Duodenal mucosa (tissue), 2 donors: ENCODE measurements around the gene DTD1.
A peak's percentile ranks its signal among the peaks of the same experiment; 100 is the strongest.

Experiments
- H3K27ac ChIP-seq: one replicate; pipeline ENCODE4 v1.7.0; 2013; ENCODE audit warnings: low read depth, low read length
- H3K27me3 ChIP-seq, 2 donors: one replicate each; pipeline ENCODE4 v1.7.0; 2013; ENCODE audit warnings: low read length in 2 of 2, control low read depth in 1 of 2; ENCODE audit not compliant: insufficient read depth in 2 of 2, control insufficient read depth in 1 of 2
- H3K36me3 ChIP-seq, 2 donors: one replicate each; pipeline ENCODE4 v1.7.0; 2013; ENCODE audit warnings: low read length in 2 of 2, control low read depth in 1 of 2; ENCODE audit not compliant: insufficient read depth in 2 of 2, control insufficient read depth in 1 of 2
- H3K4me1 ChIP-seq, 2 donors: one replicate each; pipeline ENCODE4 v1.7.0; 2013; ENCODE audit warnings: low read length in 2 of 2, control low read depth in 1 of 2; ENCODE audit not compliant: insufficient read depth in 2 of 2, control insufficient read depth in 1 of 2
- H3K4me3 ChIP-seq, 2 donors: one replicate each; pipeline ENCODE4 v1.7.0; 2013; ENCODE audit warnings: low read length in 2 of 2, low read depth in 1 of 2
- H3K9ac ChIP-seq, 2 donors: one replicate each; pipeline ENCODE4 v1.7.0; 2013; ENCODE audit warnings: low read length in 2 of 2, low read depth in 1 of 2
- H3K9me3 ChIP-seq, 2 donors: one replicate each; pipeline ENCODE4 v1.7.0; 2013; ENCODE audit warnings: low read length in 2 of 2, control low read depth in 1 of 2; ENCODE audit not compliant: control insufficient read depth in 1 of 2

The DTD1 gene

GRCh38 chr20:18571009-18571408 is 16.8 kb upstream of the DTD1 start:
- H3K9me3 ChIP-seq, result no peaks in the 10 kb centered on the region
- H3K4me1 ChIP-seq, result peaks cover 5 to 14% of the 10 kb centered on the region in 2 donors
- H3K27me3 ChIP-seq, result no peaks in the 10 kb centered on the region
- H3K4me3 ChIP-seq, result peak overlapping the region in 1 of 2 donors; percentile 9
- H3K9ac ChIP-seq, result no peak overlapping the region
- peaks cover 0 to 29% of the 10 kb centered on the region in 2 donors for H3K36me3 ChIP-seq
- no peak overlapping the region for H3K27ac ChIP-seq

GRCh38 chr20:18571578-18571977 is 16.3 kb upstream of the DTD1 start:
- peaks cover 2 to 10% of the 10 kb centered on the region in 2 donors for H3K4me1 ChIP-seq
- H3K4me3 ChIP-seq, result no peak overlapping the region
- peaks cover 0 to 29% of the 10 kb centered on the region in 2 donors for H3K36me3 ChIP-seq
- no peak overlapping the region for H3K9ac ChIP-seq
- H3K9me3 ChIP-seq, result no peaks in the 10 kb centered on the region
- no peaks in the 10 kb centered on the region for H3K27me3 ChIP-seq
- no peak overlapping the region for H3K27ac ChIP-seq

DNA sequence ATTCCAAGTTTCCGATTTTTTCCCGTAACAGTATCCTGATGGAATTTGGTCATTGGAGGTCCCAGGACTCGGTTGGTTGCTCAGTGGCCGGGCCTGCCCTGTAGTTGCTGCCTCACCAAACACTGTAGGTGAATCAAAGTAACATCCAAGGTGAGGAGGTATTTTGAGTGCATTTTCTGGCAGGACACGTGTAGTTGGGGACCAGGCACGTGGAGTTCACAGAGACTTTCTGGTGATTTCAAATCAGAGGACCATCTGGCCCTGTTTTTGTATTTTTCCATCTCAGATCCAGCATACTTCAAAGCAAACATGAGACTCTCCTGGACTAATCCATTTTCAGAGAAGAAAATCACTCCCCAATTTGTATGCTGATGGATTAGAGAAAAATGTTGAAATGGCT is 9.9 kb upstream of the DTD1 start:
- no peaks in the 10 kb centered on the region for H3K36me3 ChIP-seq

DNA sequence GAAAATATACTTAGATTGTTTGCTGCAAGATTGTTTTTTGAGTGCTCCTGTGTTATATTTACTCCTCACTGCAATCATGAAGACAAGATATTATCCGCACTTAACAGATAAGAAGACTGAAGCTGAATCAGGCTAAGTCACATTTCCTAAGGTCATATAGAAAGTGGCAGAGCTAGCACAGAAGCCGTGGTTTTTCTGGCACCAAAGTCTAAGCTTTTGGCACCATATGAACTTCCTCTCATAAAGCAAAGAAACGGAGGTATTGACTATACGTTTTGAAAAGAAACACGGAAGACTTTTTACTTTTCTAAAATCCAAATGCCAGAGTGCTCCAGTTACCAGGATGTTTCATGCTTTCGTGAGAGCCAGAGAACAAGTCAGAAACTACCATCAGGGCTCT is 9.3 kb upstream of the DTD1 start:
- Histone ChIP-seq H3K27me3 (no peaks in the 10 kb centered on the region), H3K4me3 (no peak overlapping the region), H3K36me3 (no peaks in the 10 kb centered on the region), H3K9me3 (no peaks in the 10 kb centered on the region), H3K27ac (no peak overlapping the region), H3K9ac (no peak overlapping the region), H3K4me1 (no peaks in the 10 kb centered on the region)

More for the DNA sequence above, 9.9 kb upstream of the DTD1 start:
- Histone ChIP-seq H3K9ac (no peak overlapping the region), H3K4me1 (no peaks in the 10 kb centered on the region), H3K9me3 (no peaks in the 10 kb centered on the region), H3K4me3 (no peak overlapping the region), H3K27ac (no peak overlapping the region), H3K27me3 (no peaks in the 10 kb centered on the region)

- Histone ChIP-seq H3K27me3 (no peaks in the 10 kb centered on the region), H3K4me3 (no peak overlapping the region), H3K36me3 (no peaks in the 10 kb centered on the region), H3K9me3 (no peaks in the 10 kb centered on the region), H3K9ac (no peak overlapping the region), H3K27ac (no peak overlapping the region), H3K4me1 (no peaks in the 10 kb centered on the region)
Measured at GRCh38 chr20:18580012-18580411, 7.8 kb upstream of the DTD1 start.

GRCh38 chr20:18585134-18585533 is 2.7 kb upstream of the DTD1 start:
- no peak overlapping the region for H3K4me3 ChIP-seq
- peaks cover 5 to 8% of the 10 kb centered on the region in 2 donors for H3K4me1 ChIP-seq
- no peaks in the 10 kb centered on the region for H3K36me3 ChIP-seq
- H3K9me3 ChIP-seq, result no peaks in the 10 kb centered on the region
- no peaks in the 10 kb centered on the region for H3K27me3 ChIP-seq
- H3K27ac ChIP-seq, result no peak overlapping the region
- no peak overlapping the region for H3K9ac ChIP-seq

DNA sequence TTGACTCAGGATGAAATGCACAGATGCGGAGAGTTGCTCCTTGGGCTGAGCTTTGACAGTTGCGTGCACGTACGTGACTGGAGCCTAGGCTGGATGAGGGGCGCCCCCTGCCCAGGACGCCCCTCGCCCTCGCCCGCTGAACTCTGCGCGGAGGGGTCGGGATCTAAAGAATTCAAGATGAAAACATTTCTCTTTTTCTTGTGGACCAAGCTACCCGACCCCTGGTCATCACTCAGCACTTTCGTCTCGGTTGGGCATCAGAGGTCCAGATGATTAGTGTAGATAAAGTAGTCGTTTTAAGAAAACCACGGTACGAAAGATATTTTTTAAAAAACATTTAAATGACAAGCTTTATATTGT is 700 bp downstream of the DTD1 start:
- Histone ChIP-seq H3K4me1 (peaks cover 5 to 8% of the 10 kb centered on the region in 2 donors), H3K4me3 (peak overlapping the region; percentile 79 to 88), H3K27ac (no peak overlapping the region), H3K27me3 (no peaks in the 10 kb centered on the region), H3K9ac (peak overlapping the region; percentile 38 to 53), H3K36me3 (no peaks in the 10 kb centered on the region), H3K9me3 (no peaks in the 10 kb centered on the region)

DNA sequence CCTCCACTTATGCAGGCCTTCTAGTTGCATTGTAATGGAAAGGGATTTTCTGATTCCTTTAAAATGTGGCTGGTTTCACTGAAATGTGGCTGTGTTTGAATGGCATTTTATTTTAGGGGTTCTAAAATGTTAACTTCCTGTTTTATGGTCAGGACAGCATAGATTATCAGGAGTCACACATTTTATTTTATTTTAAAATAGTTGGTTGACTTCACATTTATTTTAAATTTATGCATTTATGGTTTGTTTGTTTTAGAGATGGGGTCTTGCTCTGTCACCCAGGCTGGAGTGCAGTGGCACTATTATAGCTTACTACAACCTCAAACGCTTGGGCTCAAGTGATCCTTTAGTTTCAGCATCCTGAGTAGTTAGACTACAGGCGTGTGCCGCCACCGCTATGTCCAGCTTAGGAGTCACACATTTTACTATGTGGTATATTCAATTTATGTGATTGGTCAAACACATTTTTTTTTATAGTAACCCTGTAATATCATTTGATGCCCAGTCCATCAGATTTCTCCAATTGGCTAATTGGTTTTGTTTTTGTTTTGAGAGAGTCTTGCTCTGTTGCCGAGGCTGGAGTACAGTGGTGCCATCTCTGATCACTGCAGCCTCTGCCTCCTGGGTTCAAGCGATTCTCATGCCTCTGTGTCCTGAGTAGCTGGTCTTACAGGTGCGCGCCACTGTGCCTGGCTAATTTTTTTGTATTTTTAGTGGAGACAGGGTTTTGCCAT is 2.3 kb downstream of the DTD1 start:
- Histone ChIP-seq H3K9me3 (no peaks in the 10 kb centered on the region), H3K27ac (no peak overlapping the region), H3K4me3 (no peak overlapping the region), H3K27me3 (no peaks in the 10 kb centered on the region), H3K4me1 (peaks cover 5 to 8% of the 10 kb centered on the region in 2 donors), H3K9ac (no peak overlapping the region), H3K36me3 (peaks cover 0 to 7% of the 10 kb centered on the region in 2 donors)

- Histone ChIP-seq H3K27me3 (no peaks in the 10 kb centered on the region), H3K36me3 (peaks cover 0 to 7% of the 10 kb centered on the region in 2 donors), H3K4me1 (no peaks in the 10 kb centered on the region), H3K27ac (no peak overlapping the region), H3K4me3 (no peak overlapping the region), H3K9ac (no peak overlapping the region), H3K9me3 (no peaks in the 10 kb centered on the region)
Measured at GRCh38 chr20:18596270-18596669, 8.4 kb downstream of the DTD1 start.

- H3K9me3 ChIP-seq, result no peaks in the 10 kb centered on the region
- H3K4me1 ChIP-seq, result no peaks in the 10 kb centered on the region
- H3K4me3 ChIP-seq, result no peak overlapping the region
- H3K27me3 ChIP-seq, result no peaks in the 10 kb centered on the region
- H3K9ac ChIP-seq, result no peak overlapping the region
- no peaks in the 10 kb centered on the region for H3K36me3 ChIP-seq
- no peak overlapping the region for H3K27ac ChIP-seq
Measured at GRCh38 chr20:18609741-18610140, 21.9 kb downstream of the DTD1 start.
